DMS114 treated with DMSO at 0.1 percent for 48 hours (cell line): ENCODE results near the gene DTL.
"Not testable (repeated sequence)": the region's sequence is repeated elsewhere in the genome, so short reads cannot be mapped to it uniquely, and the experiment has no call there.

Experiments
- DNase-seq: peaks from one replicate; lab custom pipeline; 2025; ENCODE audit not compliant: unreplicated experiment; lab: John Stamatoyannopoulos, UW

The DTL gene, protein sequence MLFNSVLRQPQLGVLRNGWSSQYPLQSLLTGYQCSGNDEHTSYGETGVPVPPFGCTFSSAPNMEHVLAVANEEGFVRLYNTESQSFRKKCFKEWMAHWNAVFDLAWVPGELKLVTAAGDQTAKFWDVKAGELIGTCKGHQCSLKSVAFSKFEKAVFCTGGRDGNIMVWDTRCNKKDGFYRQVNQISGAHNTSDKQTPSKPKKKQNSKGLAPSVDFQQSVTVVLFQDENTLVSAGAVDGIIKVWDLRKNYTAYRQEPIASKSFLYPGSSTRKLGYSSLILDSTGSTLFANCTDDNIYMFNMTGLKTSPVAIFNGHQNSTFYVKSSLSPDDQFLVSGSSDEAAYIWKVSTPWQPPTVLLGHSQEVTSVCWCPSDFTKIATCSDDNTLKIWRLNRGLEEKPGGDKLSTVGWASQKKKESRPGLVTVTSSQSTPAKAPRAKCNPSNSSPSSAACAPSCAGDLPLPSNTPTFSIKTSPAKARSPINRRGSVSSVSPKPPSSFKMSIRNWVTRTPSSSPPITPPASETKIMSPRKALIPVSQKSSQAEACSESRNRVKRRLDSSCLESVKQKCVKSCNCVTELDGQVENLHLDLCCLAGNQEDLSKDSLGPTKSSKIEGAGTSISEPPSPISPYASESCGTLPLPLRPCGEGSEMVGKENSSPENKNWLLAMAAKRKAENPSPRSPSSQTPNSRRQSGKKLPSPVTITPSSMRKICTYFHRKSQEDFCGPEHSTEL

DNA sequence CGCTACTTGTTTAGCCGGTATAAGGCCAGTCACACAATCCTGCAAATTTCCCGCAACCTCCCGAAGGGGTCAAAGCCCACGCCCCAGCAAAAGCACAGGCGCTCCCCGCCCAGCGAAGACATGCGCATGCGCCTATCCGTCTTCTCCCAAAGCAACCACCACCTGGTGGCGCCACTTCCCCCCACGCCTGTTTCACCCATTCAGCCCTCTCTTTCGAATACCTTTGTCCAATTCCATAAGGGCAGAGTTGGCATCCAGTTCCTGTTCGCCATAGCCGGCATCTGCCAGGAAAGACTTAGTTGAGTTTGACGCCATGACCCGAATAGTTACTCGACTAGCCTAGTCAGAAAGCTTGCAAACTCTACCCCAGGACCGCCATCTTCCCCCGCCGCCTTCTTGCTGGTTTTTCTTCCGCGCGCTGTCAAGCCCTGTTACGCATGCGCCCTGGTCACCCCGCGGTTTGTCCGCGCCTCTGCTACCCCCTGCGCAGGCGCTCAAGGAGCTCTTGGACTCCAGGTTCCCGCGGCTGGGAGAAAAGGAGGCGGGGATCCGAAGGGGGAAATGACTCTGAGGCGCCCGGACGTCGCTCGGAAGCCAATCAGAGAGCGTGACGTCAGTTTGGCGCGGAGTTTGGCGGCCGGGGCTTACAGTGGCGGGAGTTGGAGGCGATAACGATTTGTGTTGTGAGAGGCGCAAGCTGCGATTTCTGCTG, at the start of gene DTL, which contains the start of gene INTS7:
Gene DTL, plus strand, starts transcription at position 626 of the 712 bp plus-strand sequence. CDS start 143 bp downstream, outside the sequence.
Gene INTS7, minus strand, starts transcription at position 435 of the 712 bp plus-strand sequence. Its CDS starts 120 bp downstream, at position 315.
- DNase-seq: peak; percentile 99

DNA sequence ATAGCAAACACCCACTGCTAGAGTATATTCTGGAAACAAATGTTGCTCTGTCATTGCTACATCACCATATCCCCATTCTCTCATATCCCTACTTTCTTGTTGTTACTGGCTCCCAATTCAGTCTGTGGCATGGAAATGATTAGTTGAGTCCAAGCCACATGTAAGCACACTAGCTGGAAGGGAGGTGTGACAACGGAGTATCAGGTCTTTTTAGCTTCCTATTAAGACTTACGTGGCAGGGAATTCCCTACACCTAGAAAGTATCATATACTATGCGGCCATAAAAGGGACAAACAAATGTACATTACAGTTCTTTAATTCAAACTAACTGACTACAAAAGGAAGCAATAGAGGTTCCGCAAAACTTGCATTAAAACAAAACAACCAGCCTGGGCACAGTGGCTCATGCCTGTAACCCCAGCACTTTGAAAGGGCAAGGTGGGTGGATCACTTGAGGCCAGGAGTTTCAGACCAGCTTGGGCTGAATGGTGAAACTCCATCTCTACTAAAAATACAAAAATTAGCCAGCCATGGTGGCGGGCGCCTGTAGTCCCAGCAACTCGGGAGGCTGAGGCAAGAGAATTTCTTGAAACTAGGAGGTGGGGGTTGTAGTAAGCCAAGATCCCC, 48.8 kb upstream of the DTL start:
- DNase-seq: no peak

DNA sequence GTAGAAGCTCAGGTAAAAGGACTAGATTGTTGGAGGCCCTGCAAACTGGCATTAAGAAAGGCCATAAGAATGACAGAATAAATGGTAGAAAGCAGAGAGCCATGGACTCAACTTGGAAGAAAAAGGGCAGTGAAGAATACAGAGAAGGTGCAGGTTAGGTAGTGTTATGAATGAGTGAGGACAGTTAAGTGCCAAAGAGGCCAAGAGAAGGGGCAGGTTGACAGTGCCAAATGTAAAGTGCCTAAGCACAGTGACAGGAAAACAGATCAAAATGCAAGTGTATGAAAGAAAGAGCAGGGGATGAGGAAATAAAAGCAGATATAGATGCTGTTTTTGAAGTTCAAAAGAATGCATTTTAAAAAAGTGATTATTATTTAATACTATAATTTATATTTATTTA, 43.9 kb upstream of the DTL start:
- no peak for DNase-seq

DNA sequence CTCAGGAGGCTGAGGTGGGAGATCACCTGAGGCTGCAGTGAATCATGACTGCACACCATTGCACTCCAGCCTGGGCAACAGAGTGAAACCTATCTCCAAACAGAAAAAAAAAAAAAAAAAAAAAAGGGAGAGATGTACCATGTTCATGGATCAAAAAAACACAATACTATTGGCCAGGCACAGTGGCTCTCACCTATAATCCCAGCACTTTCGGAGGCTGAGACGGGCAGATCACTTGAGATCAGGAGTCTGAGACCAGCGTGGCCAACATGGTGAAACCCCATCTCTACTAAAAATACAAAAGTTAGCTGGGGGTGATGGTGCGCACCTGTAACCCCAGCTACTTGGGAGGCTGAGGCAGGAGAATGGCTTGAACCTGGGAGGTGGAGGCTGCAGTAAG, 38.1 kb upstream of the DTL start:
- DNase-seq: not testable (repeated sequence)

DNA sequence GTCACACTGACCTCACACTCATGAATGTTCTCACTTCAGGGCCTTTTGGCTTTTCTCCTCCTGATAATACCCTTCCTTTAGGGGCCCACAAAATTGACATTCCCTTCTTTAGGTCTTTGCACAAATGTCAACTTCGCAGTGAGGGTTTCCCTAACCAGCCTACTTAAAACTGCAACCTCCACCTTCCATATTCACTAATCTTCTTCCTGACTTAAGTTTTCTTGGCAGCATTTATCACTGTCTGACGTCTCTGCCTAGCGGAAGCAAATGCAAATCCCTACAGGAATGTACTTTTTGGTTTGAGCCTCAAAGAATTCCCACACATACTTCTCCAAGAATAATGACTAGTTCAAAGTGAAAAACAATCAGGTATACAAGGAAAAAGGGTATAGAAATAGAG, 33.0 kb upstream of the DTL start:
- DNase-seq: no peak

DNA sequence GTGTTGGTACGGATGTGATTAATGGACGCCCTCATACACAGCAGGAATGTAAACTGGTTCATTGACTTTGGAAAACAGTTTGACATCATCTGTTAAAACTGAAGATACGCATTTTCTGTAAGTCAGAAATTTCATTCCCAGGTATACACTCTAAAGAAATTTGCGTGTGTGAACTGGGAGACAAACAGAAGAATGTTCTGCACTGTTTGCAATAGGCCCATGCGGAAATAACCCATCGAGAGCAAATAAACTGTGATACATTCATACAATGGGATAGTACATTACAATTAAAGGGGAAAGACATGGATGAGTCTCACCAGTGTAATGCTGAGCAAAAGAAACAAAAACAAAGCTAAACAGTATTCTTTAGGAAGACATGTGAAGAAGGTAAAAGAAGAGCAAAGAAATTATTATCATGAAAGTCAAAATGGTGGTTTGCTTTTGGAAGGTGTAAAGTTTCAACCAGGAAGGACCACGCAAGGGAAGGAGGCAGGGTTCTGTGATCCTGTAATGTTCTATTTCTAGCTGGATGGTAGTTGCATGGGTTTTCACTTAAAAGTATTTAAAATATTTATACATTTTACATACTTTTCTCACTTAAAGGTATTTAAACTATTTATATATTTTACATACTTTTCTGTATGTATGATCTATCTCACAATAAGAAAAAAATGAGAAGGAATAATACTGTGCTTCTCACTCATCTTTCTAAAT, 30.5 kb upstream of the DTL start:
- no peak for DNase-seq

DNA sequence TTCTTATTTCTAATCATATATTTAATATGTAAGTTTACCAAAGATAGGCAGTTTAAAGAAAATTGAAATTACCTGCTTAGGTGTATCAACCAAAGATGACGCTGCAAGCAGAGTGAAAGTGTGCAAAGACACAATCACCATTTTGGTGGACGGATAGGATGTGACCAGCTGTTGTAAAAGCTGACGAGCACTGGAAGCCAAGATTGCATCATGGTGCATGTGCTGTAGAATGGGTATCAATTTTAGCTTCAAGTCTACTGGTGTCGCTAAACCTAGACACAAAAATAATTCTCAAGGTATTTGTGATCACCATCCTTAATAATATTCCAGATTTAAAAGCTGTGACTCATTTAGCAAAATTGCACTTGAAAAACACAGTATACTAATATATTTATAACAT, 28.4 kb upstream of the DTL start:
- no peak for DNase-seq

DNA sequence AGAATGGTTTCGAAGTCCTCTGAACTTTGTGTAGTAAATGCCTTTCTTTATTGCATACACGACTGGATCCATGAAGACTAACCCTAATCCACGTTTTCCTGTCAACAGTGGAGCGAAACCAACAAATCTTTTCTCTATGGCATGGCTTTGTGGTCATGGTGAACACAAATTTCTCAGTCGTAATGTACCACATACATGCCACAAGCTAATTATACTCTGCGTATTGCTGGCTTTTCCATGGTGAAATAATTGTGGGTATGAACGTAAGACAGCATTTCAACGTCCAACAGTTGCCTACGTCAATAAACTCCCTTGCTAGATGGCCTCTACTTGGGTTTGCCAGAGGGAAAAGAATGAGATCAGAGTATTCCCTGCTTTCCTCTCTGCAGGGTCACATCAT, 27.7 kb upstream of the DTL start:
- no peak for DNase-seq

DNA sequence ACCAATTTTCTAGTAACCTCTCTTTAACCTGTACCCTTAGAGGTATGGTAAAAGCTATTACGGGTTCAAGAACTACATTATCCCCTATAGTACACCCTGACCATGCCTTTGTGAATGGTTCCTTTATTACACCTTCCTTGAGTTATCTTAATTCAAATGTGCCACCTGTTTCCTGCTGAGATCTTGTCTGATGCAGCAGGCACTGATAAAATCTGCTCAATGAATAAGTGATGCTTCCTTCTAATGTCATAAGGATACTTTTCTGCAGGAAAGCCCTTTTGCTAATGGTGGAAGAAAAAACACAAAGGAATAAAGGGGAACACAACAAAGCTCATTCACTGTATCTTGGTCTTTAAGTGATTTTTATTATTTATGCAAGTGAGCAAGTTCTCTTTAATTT, 26.0 kb upstream of the DTL start:
- DNase-seq: no peak

DNA sequence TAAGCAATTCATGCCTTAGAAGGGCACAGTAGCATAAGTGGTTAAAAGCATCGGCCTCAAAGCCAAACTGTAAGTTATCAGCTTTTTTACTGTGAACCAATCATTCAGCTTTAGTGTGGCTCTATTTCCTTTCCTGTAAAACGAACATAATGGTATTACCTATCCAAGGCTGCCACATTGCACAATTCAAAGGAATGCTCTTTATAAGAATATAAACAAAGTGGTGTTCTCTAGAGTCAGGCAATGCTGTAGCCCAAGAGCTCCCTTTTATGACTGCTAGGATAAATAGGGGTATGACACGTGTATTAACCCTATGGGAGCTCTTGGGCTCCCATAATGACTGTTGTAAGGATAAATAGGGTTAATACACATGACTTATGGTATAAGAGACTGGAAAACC, 25.5 kb upstream of the DTL start:
- DNase-seq: no peak

DNA sequence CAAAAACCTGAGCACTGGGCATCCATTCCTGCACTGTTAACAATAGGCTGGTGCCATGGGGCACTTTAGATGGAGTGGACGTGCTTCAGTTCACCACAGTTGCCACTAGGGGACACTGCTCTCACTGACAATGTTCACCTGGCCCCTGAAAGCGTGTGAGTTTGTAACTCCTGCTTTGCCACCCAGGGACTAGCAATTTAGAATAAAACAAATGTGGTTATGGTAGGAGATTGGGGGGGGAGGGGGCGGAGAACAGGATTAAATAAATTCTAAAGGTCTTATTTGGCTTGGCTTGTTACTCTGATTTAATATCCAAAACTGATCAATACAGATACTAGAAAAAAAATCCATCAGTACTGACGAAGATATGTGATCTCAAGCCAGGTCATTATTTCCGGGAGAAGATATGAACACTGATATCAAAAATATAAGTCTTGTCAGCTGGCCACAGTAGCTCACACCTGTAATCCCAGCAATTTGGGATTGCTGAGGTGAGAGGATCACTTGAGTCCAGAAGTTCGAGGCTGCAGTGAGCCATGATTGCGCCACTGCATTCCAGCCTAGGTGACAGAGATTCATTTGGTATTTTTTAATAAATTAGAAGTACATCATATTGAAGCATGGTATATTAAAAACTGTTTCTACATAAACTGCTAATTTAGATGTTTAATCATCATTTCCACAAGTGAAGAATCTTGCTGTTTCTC, 23.4 kb upstream of the DTL start:
- peak; percentile 23 for DNase-seq

DNA sequence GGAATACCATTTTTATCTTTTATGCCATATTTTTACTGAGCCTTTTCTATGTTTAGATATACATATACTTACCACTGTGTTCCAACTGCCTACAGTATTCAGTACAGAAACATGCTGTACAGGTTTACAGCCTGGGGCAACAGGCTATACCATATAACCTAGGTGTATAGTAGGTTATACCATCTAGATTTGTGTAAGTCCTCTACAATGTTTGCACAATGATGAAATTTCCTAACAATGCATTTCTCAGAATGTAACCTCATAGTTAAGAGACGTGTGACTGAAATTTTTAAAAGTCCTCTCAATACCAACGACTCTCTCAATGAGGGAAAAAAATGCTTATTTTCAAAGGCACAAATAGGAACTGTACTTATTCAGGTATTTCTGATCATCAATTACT, 21.9 kb upstream of the DTL start:
- DNase-seq: no peak

DNA sequence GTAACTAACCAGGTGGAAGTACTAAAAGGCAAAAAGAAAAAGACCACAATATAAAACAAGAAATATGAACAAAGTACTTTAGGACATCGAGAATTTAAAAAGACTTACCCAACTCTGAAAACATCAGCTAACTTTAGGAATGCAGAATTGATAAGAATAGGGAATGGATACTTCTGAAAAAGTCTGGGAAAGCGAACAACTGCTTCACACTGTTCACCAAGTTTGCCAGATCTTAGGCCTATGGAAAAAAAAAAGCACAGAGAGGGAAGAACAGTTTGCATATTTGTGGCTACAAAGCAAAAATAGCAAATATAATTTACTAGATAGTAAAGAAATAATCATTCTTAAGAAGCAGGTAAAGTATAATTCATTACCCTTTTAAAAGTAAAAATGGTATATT, 14.6 kb upstream of the DTL start:
- no peak for DNase-seq

DNA sequence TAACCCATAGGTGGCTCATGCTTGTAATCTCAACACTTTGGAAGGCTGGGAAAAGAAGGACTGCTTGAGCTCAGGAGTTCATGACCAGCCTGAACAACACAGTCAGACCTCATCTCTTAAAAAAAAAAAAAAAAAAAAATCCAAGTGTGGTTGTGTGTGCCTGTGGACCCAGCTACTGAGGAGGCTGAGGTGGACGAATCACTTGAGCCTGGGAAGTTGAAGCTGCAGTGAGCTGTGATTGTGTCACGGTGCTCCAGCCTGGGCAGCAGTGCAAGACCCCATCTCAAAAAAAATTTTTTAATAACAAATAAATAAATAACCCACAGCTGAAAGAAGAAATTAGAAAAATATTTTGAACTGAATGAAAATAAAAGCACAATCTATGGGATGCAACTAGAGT, 14.0 kb upstream of the DTL start:
- DNase-seq: no peak

DNA sequence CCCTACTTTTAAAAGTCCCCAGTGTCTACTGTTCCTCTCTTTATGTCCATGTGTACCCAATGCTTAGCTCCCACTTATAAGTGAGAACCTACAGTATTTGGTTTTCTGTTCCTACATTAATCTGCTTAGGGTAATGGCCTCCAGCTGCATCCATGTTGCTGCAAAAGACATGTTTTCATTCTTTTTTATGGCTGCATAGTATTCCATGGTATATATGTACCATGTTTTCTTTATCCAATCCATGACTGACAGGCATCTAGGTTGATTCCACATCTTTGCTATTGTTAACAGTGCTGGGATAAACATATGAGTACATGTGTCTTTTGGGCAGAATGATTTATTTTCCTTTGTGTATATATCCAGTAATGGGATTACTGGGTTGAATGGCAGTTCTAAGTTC, 12.6 kb upstream of the DTL start:
- not testable (repeated sequence) for DNase-seq

DNA sequence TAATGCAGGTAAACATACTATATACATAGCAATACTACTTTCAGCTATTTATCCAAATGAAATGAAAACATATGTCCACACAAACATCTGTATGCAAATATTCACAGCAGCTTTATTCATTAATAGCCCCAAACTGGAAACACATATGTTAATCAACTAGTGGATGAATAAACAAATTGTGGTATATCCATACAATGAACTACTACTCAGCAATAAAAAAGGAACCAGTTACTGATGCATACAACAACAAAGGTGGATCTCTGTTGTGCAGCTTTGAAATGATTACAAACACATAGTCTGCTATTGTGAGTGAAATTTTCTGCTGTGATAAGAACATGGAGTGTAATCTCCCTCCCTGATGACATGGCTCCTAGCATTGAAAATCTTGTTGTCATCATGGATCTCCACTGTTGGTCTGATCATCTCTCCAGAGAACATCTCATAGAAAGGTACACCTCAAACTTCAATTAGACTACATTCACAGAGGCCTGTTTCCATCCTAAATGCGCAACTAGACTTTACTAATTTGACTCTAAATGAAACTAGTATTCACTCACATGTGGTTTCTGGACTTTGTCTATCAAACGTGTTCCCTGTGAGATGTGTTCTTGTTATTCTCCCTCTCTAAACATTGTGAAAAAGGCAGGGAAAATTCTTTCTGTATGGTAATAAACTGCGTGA, 10.9 kb upstream of the DTL start:
- DNase-seq: no peak

DNA sequence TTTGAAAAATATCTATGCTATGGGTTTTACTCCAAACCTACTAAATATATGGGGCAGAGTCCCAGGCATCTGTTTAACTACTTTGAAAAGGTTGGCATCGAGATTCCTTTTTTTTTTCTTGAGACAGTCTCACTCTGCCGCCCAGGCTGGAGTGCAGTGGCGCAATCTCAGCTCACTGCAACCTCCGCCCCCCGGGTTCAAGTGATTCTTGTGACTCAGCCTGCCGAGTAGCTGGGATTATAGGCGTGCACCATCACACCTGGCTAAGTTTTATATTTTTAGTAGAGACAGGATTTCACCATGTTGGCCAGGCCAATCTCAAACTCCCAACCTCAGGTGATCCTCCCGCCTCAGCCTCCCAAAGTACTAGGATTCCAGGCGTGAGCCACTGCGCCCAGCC, 7.8 kb upstream of the DTL start:
- not testable (repeated sequence) for DNase-seq

DNA sequence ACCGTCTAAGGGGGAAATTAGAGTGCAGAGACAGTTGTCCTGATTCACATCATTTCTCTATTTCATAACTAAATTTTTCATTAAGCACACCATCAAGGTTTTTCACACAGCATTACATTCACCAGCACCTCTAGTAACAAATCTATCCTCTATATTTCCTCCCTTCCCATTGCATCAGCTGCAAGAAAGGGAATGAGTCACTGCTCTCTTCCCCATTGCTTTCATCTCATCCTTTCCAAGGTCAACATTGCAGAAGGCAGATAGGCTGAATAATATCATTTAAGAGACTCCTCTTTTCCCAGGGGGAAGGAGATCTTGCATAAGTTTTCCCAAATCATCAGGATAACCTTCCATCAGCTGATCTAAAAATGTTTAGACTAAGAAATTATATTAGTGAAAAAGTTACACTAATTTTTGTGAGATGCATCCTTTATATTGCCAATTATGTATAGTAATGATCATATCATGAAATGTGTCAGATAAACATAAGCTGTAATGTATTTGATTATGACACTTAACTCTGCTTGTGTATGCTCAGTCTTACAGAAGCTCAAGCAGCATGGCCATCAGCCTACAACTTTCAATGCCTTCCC, 4.5 kb upstream of the DTL start:
- no peak for DNase-seq

DNA sequence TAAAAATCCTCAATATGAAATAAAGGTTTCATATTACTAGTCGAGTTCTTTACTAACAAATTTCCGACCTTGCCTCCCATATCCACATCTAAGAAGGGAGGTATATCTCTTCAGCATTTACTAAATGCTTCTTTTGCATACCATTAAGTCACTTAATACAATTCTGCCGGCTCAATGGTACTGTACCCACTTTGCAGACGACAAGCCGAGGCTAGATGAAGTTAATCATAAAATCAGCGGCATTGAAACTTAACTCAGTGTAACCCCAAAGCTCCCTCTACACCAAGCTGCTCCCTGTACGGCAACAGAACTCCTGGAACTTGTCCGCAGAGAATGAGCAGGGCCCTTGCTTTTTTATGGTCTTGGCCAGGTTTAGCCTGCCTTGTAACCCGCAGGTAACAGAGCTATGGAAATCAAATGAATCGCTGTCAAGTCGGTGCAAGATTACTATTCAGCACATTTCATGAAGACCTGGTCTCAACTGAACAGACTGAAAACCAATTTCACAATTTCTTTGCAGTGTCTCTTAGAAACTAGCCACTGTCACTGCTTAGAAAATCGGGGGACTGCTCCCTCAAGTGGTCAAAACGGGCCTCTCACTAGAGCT, 929 bp upstream of the DTL start:
- DNase-seq: no peak
